Heart left ventricle (tissue), 16 donors: Measurements from ENCODE around the gene KDM3A. TPM values are rescaled to one million over a fixed set of nuclear protein-coding genes. Genes with fewer than 3 reads are reported as not detected.

Experiments
- ATAC-seq, 4 donors: fragments of 200-7000 bp; cut with Tn5 transposase; one replicate each; pipeline ENCODE4 v1.9.1; 2020 to 2022; ENCODE audit warnings: moderate library complexity in 4 of 4, mild to moderate bottlenecking in 3 of 4, moderate number of reproducible peaks in 1 of 4
- DNase-seq, 5 donors: peaks; one replicate each; pipeline ENCODE4 v3.0.0-alpha.2; 2020
- H3K27ac ChIP-seq, 12 donors: fragments of 200-600 bp; sonication (generic) in 4 of 12; one replicate each; pipeline versions ENCODE4 v1.5.0 to v1.8.0; 2016 to 2022; ENCODE audit warnings: mild to moderate bottlenecking in 2 of 12
- H3K27me3 ChIP-seq, 9 donors: fragments of 200-600 bp; sonication (generic) in 2 of 9; one replicate each; pipeline versions ENCODE4 v1.5.1 to v1.8.0; 2016 to 2022; ENCODE audit warnings: mild to moderate bottlenecking in 3 of 9
- H3K36me3 ChIP-seq, 9 donors: fragments of 200-600 bp; sonication (generic) in 2 of 9; one replicate each; pipeline versions ENCODE4 v1.5.0 to v1.8.0; 2018 to 2022; ENCODE audit warnings: mild to moderate bottlenecking in 2 of 9
- H3K4me1 ChIP-seq, 12 donors: fragments of 200-600 bp; sonication (generic) in 4 of 12; one replicate each; pipeline versions ENCODE4 v1.5.0 to v1.8.0; 2016 to 2022; ENCODE audit warnings: mild to moderate bottlenecking in 3 of 12
- H3K4me3 ChIP-seq, 12 donors: fragments of 200-600 bp; sonication (generic) in 4 of 12; one replicate each; pipeline versions ENCODE4 v1.5.0 to v1.8.0; 2017 to 2022; ENCODE audit warnings: mild to moderate bottlenecking in 9 of 12, moderate library complexity in 4 of 12
- H3K9me3 ChIP-seq, 12 donors: fragments of 200-600 bp; sonication (generic) in 4 of 12; one replicate each; pipeline versions ENCODE4 v1.5.0 to v1.8.0; 2016 to 2022; ENCODE audit warnings: mild to moderate bottlenecking in 1 of 12
- POLR2A ChIP-seq, 2 donors: fragments of 450-650 bp; IDR thresholded peaks; one replicate each; pipeline ENCODE4 v1.6.1; 2017; ENCODE audit warnings: antibody characterized with exemption in 2 of 2, mild to moderate bottlenecking in 2 of 2, moderate library complexity in 2 of 2
- WGBS, 4 donors: extraction: QIAGEN DNeasy Blood & Tissue Kit in 2 of 4; methylation state at CpG; one replicate each; pipeline versions ENCODE4 v1.1.5 to v1.1.7; 2013 to 2018; 5-methylcytosine and 5-hydroxymethylcytosine counted together
- intact Hi-C, 10 donors: fragments of 100-400 bp; cut with DNase I; formaldehyde crosslinking; loops; one replicate each; pipeline versions ENCODE4 v1.11.1 to v1.14.2; 2022
- polyA plus RNA-seq, 2 donors: library from polyadenylated mRNA; stranded (reverse); fragments of 200-250 nt; gene quantifications; one replicate each; pipeline ENCODE4 v1.2.3, GENCODE V29; 2013
- total RNA-seq, 9 donors: library from RNA; depleted of rRNA in 2 of 9; stranded (reverse); fragments of >200 nt in 2 of 9; fragmentation: NEBNext Ultra II Directional in 3 of 9; extraction: Animal tissue kit (Norgen Biotek cat#: 25700) in 3 of 9; gene quantifications; one replicate each; pipeline versions ENCODE4 v1.1.0 to v1.2.4, GENCODE V29; 2016 to 2023
- TF ChIP-seq, protein P1 (sequence below), 12 donors: fragments of 200-600 bp; sonication (generic) in 4 of 12; IDR thresholded peaks; one replicate each; pipeline versions ENCODE4 v1.5.0 to v1.8.0; 2018 to 2022; ENCODE audit warnings: antibody characterized with exemption in 12 of 12, mild to moderate bottlenecking in 5 of 12
- donor health status: ischemic (EF 13 %, LVEDD 7.1; RV severe dilation, severe dysfunction).
- donor health status: healthy with polysubstance abuse.
- donor health status: DM: no; HTN: yes; CAD: no.
- donor health status: DM: no; HTN: no; CAD: no.
- donor health status: ischemic (EF 25% LVEDD 6.9; RV normal size, moderate dysfunction).
- donor health status: ischemic (EF 25% LVEDD 5.7; RV mildly dilated, moderate dysfunction).
- donor health status: healthy.
- donor health status: DM: yes; HTN: yes; CAD: no.
- donor health status: ischemic (EF 35%, LVEDD 5.7; RV mildly dilated, moderate dysfunction).
- donor health status: nonischemic (EF 11% LVEDD 7.7; RV severe dilation, severe dysfunction).
- donor health status: DM: yes; HTN: yes; CAD: no.
- donor health status: PGD.
- donor health status: ischemic (EF 29% LVEDD 5.4; RV normal size, mild dysfunction).
- donor health status: nonischemic (EF 23%, LVEDD 6.1; RV moderate dilation, normal function).

The KDM3A gene
- total and polyA plus RNA-seq, 11 donors = 13.5 to 44.0 (median 32.5) TPM

- intact Hi-C loops = no loop called here
- H3K27me3 ChIP-seq = no peaks in the 10 kb centered on the region
- TF ChIP-seq, protein P1, sequence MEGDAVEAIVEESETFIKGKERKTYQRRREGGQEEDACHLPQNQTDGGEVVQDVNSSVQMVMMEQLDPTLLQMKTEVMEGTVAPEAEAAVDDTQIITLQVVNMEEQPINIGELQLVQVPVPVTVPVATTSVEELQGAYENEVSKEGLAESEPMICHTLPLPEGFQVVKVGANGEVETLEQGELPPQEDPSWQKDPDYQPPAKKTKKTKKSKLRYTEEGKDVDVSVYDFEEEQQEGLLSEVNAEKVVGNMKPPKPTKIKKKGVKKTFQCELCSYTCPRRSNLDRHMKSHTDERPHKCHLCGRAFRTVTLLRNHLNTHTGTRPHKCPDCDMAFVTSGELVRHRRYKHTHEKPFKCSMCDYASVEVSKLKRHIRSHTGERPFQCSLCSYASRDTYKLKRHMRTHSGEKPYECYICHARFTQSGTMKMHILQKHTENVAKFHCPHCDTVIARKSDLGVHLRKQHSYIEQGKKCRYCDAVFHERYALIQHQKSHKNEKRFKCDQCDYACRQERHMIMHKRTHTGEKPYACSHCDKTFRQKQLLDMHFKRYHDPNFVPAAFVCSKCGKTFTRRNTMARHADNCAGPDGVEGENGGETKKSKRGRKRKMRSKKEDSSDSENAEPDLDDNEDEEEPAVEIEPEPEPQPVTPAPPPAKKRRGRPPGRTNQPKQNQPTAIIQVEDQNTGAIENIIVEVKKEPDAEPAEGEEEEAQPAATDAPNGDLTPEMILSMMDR (IDR thresholded peaks at IDR 0.05) = no peak
- TF ChIP-seq POLR2A (IDR thresholded peaks at IDR 0.05) = no peak
- peaks cover 0 to 38% (median 31%) of the 10 kb centered on the region in 9 donors for H3K36me3 ChIP-seq
- no peak for ATAC-seq
- 59 to 79% (median 76%) methylated on average over 4 of the region's 4 CpGs for WGBS, 4 donors
- no peak overlapping the region for H3K4me3 ChIP-seq
- H3K9me3 ChIP-seq = no peaks in the 10 kb centered on the region
- no peak for DNase-seq
- H3K27ac ChIP-seq = no peak overlapping the region
- H3K4me1 ChIP-seq = peaks cover 0 to 48% (median 18%) of the 10 kb centered on the region in 12 donors
Measured at GRCh38 chr2:86512034-86512433, 70.9 kb downstream of the KDM3A start.

DNA sequence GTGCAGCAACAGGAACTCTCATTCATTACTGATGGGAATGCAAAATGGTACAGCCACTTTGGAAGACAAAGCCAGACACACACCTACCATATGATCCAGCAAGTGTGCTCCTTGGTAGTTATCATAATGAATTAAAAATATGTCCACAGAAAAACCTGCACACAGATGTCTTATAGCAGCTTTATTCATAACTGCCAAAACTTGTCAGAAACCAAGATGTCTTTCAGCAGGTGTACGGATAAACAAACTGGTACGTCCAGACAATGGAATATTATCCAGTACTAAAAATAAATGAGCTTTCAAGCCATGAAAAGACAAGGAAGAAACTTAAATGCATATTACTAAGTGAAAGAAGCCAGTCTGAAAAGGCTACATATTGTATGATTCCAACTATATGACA is 71.7 kb downstream of the KDM3A start:
- no peak for DNase-seq
- H3K27ac ChIP-seq = no peak overlapping the region
- peaks cover 0 to 48% (median 18%) of the 10 kb centered on the region in 12 donors for H3K4me1 ChIP-seq
- H3K9me3 ChIP-seq = no peaks in the 10 kb centered on the region
- WGBS, 4 donors = 40 to 59% (median 51%) methylated on average over 2 of the region's 2 CpGs
- no peak overlapping the region for H3K4me3 ChIP-seq
- peaks cover 0 to 29% (median 22%) of the 10 kb centered on the region in 9 donors for H3K36me3 ChIP-seq
- intact Hi-C loops = no loop called here
- no peak for ATAC-seq
- TF ChIP-seq, protein P1 (IDR thresholded peaks at IDR 0.05) = no peak
- no peak for TF ChIP-seq POLR2A (IDR thresholded peaks at IDR 0.05)
- H3K27me3 ChIP-seq = no peaks in the 10 kb centered on the region

DNA sequence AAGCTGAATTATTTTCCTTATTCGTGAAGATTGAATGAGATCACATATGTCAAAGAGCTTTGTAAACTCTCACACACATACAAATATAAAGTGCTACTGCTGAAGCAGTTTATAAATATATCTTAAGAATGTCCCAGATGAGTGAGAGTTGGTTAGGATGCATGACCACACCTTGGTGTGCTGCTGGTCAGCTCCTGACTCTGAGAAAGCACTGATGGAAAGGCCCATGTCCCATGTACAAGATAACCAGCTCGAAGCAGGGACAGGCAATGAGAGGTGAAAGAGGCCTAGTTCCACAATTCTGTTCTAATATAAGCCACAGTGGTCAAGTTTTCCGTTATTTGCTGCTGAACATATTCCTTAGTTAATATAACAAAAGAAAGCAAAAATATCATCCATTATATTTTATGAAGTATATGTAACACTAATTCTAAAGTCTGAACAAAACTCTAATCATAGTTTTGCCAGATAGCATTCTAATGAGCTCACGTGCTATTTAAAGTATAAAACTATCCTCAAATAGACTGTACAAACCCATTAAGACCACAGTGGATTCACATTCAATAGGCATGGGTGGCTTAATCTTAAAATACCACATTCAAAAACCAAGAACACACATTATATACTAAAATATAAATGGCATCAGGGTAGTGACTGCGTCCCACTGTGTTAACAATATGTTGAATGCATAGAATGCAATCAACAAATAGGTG is 72.9 kb downstream of the KDM3A start:
- 66 to 78% (median 75%) methylated on average over 5 of the region's 5 CpGs for WGBS, 4 donors
- TF ChIP-seq, protein P1 (IDR thresholded peaks at IDR 0.05) = no peak
- no peak for TF ChIP-seq POLR2A (IDR thresholded peaks at IDR 0.05)

GRCh38 chr2:86518481-86518880 is 77.3 kb downstream of the KDM3A start:
- H3K9me3 ChIP-seq = peaks cover 0 to 16% (median 4%) of the 10 kb centered on the region in 12 donors
- no peak for TF ChIP-seq POLR2A (IDR thresholded peaks at IDR 0.05)
- TF ChIP-seq, protein P1 (IDR thresholded peaks at IDR 0.05) = peak in 11 of 12 donors; percentile 12 to 59 (median 45)
- ATAC-seq = peak in 3 of 4 donors; percentile 61 to 63 (median 63)
- no peak for DNase-seq
- H3K27ac ChIP-seq = peak overlapping the region in 1 of 12 donors; percentile 12
- peaks cover 0 to 14% (median 0%) of the 10 kb centered on the region in 9 donors for H3K36me3 ChIP-seq
- no peak overlapping the region for H3K4me3 ChIP-seq
- intact Hi-C loops = loop anchor here in 1 of 10 donors (5.0 kb wide), 1 partner anchor 104 kb away; the partner anchor contains the start of gene RNF103
- peaks cover 0 to 13% (median 2%) of the 10 kb centered on the region in 12 donors for H3K4me1 ChIP-seq
- WGBS, 4 donors = 55 to 57% (median 57%) methylated on average over 3 of the region's 3 CpGs
- no peaks in the 10 kb centered on the region for H3K27me3 ChIP-seq

More for the DNA sequence above, 72.9 kb downstream of the KDM3A start:
- Histone ChIP-seq H3K36me3 (peaks cover 0 to 17% (median 10%) of the 10 kb centered on the region in 9 donors), H3K4me3 (no peak overlapping the region), H3K27ac (peak overlapping the region in 3 of 12 donors; percentile 11 to 42 (median 16)), H3K27me3 (no peaks in the 10 kb centered on the region), H3K4me1 (peaks cover 0 to 49% (median 18%) of the 10 kb centered on the region in 12 donors), H3K9me3 (no peaks in the 10 kb centered on the region)
- intact Hi-C loops = no loop called here
- ATAC-seq (peak in 2 of 4 donors; percentile 20 to 56), DNase-seq (no peak)
